HG03025 (cell line): Measurements from ENCODE around the gene UBASH3B.
"Not testable (repeated sequence)": the region's sequence is repeated elsewhere in the genome, so short reads cannot be mapped to it uniquely, and the experiment has no call there.

Experiments
- ATAC-seq: cut with Tn5 transposase; IDR thresholded peaks from one replicate; pipeline ENCODE4 v1.9.1; 2021; ENCODE audit warnings: mild to moderate bottlenecking, moderate library complexity; ENCODE audit not compliant: unreplicated experiment, low FRiP score

The UBASH3B gene

DNA sequence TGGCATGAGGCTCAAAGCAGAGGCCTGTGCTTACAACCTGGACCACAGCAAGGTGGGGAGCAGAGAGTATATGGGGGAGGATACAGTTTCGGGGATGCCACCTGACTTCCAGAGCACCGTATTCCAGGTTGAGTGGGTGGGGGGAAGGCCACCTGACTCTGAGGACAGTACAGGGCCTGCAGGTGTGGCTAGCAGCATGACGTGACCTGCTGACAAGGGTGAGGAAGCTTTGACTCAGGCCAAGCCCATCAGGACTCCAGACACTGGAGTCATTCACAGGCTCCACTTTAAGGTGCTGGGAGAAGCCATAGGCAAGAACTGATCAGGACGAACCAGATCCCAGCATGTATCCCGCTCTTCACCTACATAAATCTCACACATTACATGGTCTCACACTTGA, 148.2 kb downstream of the UBASH3B start:
- no peak for ATAC-seq

DNA sequence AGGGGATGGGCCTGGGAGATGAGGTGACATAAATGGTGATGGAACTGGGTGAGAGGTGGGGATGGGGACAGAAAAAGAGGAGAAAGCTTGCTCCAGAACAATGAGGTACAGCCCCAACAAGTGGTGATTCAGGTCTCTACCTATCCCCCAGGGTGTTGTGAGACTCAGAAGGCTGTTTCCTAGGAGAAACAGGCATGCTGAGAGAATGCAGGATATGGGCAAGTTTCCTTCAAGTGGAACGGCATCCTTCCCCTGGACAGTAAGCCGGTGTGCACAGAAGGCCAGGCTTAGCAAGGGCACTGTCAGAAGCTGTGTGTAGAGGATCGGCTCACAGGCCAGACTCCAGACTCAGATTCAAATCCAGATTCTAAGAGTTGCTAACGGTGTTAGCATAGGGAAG, 148.6 kb downstream of the UBASH3B start:
- no peak for ATAC-seq

DNA sequence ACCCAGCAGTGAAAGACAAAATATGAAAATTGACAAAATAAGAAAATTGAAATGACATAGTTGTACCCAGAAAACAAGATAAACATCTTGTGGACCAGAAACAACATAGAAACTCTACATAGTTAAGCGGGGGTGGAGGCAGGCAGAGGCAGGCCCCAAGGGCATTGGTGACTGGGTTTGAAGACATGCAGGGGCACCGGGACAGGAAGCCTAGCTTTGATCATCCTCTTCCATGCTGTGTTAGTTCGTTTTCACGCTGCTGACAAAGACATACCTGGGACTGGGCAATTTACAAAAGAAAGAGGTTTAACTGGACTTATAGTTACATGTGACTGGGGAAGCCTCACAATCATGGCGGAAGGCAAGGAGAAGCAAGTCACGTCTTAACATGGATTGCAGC, 149.3 kb downstream of the UBASH3B start:
- no peak for ATAC-seq

DNA sequence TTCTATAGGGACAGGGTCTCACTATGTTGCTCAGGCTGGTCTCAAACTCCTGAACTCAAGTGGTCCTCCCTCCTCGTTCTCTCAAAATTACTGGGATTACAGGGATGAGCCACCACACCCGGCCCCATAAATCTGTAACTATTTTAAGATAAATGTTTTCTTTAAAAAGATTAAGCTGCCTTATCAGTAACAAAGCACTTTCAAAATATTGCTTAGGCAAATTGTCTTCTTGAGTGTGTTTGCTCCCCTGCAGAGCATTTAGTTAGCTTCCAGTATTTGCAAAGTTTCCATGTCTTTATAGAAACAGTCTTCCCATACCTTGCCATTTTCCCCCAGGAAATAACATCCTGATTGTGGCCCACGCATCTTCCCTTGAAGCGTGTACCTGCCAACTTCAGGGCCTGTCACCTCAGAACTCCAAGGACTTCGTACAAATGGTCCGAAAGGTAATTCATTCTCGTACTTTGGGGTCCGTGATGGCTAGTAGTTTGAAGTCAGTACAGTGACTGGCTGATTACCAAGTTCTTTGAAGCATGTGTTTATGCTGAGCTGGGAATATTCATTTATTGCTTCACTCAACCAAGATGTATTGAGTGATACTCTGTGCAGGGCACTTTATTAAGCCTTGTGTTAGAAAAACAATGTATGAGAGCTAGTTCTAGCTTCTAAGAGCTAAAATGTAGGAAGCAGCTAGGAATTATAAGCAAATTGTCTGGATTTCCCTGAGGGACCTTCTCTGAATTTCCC, 152.4 kb downstream of the UBASH3B start:
- no peak for ATAC-seq

DNA sequence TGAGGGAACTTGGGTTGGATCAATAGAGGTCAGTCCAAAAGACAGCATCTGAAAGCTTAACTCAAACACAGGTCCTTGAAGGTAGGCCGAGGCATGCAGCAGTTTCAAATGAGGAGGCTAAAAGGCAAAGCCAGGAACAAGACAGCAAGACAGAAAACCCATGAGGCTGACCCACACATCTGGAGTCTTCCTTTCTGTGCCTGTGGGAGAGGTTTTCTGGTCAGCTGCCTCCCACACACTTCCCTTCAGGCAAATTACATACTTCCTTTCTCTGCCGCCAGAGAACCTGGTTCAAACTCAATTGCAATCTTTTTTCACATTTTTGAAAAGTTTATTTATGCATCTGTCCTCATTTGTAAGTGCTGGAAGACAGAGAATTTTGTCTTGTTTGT, 153.0 kb downstream of the UBASH3B start:
- peak; percentile 82 for ATAC-seq

DNA sequence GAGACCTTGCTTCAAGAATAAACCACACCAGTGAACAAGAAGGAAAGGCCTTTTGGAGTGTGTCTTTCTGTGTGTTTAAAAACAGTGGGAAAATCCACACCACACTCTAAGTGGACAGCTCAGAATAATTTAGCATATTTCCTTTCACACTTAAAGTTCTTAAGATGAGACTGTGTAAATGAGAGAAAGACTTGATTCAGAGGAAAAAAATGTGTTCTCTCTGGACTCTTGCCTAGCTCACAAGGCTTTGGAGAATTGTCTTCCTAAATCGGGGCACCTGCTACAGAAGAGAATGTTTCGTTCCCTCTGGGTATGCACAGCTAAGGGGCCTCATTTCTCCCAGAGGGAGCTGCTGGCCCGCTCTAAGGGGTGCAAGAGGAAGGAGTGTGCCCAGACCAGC, 154.3 kb downstream of the UBASH3B start:
- ATAC-seq, result no peak

DNA sequence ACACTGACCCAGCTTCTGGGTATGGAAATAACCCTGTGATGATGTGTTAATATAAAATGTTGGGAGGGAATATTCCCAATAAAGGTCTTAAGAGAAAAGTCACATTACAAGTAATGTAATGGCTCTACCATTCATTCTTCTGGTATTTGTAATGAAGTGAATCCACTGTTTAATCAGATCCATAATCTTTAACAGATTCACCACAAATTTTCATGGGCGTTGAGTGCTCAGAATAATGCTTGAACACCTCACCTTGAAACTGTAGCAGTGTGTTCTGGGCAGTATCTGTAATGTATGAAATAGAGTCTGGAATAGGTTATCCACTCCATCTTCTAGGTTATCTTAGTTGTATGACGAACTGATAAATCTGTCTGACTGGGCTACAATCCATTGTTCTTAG, 156.2 kb downstream of the UBASH3B start:
- ATAC-seq, result no peak

DNA sequence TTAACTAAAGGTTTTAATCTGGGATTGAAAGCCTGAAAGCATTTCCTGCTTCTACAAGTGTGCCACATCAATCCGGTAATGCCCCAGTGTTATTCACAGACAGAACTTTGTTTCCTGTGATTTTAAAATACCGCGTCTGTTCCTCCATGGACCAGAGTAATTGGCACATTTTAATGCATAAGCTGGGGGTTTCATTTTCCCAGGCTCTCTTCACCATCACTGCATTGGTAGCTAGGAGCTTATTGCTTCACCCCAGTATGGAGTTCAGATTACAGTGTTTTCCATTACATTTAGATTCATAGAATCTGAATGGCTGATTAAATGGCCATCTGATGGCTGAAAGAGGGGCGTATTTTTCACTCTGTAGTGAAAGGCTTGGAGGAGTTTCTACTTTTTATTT, 157.1 kb downstream of the UBASH3B start:
- no peak for ATAC-seq

DNA sequence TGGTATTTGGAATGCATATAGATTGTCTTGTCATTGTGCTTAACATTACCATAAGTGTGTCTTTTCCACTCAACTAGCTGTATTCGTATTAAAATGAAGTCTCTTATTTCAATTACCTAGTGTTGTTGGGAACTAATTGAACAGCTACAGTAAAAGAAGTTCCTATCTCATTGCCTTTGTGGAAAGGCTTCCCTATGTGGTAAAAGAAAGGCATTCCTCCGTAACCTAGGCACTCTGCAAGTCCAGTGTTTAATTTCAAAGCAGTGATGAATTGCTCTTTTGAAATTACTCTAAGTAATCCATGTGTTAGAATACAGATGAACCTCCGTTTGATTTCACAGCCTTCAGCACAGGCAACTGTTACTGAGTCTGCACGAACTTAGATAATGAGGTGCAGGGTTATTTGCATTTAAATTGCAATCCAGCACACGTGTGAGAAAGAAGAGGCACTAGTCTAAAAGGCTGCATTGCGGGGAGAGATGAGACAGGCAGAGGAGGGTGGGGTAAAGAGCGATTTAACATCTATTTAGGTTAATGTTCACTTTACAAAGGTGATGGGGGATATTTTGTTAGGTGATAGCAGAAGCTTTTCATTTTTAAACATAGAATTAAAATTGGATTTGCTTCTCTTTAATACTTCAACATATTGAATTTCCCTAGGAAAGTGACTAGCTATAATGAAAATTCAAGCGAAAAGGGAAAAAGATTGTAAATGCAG, 157.8 kb downstream of the UBASH3B start:
- ATAC-seq, result no peak

DNA sequence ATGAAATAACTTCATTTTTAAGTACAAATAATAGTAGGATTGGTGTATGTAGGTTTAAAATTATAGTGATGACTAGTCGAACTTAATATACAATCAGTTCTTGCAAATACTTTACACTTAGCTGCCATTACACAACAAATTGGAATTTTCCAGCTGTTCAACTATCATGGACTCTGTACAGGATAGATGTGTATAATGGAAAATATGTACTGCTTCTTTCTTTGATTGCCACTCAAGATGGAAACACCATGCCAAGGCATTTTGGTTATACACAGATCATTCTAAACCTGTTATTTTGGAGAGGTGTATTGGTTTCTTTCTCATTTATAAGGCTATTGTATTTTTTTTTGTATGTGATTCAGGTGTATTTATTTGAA, 158.4 kb downstream of the UBASH3B start:
- no peak for ATAC-seq

DNA sequence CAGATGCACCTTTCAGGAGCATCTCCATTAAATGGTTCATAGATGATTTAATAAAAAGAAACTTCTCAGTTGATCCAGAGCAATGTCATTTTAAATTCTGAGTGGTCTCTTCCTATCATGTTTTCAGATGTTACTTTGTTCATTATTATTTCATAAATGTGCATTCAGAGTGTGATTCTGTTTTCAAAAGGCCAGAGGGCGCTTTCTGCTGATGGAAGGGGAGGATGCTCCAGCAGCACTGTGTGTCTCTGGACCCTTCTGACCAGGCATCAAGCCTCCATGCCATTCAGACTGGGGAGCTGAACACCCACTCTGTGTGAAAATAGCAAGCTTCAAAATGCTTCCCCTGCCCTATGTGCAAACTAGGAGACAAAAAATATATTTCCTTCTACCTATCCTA, 158.9 kb downstream of the UBASH3B start:
- ATAC-seq, result no peak

DNA sequence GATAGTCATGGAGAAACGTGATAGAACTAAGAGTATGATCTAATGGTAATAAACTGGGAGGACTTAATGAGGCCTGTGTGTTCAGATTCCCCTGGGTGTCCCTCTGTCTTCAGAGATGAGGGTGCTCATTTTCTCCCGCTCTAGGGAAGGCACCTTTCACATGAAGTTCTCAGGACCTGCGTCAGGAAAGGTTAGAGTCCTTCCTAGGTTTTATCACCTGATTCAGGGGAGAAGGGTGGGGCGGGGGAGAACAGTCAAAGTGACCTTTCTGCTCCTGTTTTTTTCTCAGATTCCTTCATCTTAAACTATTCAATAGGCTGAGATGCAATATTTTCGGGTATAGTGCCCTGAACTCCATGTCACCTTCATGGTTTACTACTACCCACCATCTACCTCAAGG, 160.4 kb downstream of the UBASH3B start:
- no peak for ATAC-seq

DNA sequence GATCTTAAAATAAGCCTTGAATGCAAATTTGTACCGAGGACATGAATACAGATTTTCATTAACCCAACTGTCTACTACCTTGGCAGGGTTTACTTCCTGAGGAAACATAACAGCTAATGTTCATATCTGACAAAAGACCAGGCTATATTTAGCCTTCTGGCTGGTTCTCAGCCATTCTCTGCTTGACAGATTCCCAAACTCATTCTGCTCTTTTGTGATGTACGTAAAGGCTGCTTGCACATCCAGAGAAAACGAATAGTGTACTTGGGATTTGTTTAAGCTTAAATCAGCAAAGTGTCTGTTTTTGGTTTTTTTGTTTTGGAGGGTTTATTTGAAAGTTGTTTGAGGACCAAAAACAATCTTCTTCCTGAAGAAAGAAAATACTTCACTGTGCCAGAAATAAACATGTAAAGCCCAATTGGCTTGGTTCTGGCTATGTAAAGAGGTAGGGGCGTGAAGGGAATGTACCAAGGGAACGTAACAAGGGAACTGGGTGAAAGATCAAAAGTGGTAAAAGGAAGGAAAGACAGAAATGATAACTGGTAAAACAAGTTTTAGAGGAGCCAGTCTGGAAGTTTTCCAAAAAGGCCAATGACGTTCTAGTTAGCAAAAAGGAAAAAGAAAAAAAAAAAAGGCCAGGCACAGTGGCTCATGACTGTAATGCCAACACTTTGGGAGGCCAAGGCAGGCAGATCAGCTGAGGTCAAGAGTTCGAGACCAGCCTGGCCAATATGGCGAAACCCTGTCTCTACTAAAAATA, 161.4 kb downstream of the UBASH3B start:
- ATAC-seq, result no peak

DNA sequence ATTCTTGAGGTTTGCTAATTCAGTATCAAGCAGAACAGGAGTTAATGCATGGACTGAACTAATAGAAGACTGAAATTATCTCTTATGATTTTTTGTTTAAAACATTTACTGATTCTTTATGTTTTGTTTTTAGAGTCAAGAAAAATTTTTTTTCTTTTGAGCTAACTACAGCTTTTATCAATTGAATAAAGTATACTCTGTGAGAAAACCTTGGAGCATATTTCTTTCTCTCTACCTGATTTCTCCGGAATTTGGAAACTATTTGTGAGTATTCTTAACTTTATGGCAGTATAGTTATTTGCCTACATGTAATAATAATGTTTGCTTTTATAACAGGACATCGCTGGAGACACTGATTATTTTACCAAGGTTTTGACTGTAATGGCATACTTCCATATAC, 164.6 kb downstream of the UBASH3B start:
- ATAC-seq, result no peak

DNA sequence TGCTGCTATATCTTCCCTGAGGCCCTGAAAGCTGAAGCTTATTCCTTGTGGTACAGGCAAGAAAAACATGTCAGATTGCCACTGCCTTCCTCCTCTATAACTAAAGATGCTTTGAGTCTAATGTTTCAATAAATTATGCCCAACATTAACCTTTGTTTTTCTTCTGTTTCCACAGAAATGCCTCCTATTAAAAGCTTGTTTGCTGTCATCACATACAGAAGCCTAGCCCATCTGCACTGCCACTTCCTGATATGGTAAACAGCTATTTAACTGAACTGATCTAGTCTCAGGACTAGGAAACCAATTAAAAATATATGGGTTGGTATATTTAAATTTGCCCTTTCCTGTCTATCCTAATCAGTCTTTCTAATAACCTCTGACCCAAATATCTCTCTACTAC, 165.6 kb downstream of the UBASH3B start:
- ATAC-seq, result no peak

DNA sequence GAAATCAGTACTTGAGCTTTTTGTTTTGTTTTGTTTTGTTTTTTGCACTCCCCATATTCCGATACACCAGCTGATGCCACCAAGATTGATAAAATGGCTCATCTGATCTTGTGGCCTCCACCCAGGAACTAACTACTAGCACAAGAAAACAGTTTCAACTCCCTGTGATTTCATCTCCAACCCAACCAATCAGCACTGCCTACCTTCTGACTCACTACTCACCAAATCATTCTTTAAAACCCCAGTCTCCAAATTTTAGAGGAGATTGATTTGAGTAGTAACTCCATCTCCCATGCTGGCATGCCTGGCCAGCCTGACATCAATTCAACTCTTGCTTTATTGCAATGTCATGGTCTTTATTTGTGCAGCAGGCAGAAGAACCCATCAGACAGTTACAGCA, 166.7 kb downstream of the UBASH3B start:
- no peak for ATAC-seq

DNA sequence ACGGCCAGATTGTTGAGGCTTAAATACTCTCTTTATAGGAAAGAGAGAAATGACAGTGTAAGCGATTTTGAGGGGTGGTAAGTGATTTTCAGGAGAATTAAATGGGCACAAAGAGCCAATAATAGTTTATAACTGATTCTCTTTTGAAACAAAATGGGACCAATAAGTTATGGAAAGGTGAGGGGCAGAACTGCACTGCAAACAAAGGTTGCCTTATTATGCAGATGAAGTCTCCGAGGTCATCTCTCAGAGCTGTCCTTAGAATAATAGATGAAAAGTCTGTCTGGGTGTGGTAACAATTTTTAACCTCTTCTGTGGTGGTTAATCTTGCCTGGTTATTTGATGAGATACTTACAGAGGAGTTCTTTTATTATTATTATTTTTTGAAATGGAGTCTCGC, 168.0 kb downstream of the UBASH3B start:
- no peak for ATAC-seq

DNA sequence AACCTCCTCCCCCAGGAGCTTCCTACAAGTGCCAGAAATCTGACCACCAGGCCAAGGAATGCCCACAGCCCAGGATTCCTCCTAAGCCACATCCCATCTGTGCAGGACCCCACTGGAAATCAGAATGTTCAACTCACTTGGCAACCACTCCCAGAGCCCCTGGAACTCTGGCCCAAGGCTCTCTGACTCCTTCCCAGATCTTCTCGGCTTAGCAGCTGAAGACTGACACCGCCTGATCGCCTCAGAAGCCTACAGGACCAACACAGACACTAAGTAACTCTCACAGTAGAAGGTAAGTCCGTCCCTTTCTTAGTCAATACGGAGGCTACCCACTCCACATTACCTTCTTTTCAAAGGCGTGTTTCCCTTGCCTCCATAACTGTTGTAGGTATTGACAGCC, 173.8 kb downstream of the UBASH3B start:
- not testable (repeated sequence) for ATAC-seq

DNA sequence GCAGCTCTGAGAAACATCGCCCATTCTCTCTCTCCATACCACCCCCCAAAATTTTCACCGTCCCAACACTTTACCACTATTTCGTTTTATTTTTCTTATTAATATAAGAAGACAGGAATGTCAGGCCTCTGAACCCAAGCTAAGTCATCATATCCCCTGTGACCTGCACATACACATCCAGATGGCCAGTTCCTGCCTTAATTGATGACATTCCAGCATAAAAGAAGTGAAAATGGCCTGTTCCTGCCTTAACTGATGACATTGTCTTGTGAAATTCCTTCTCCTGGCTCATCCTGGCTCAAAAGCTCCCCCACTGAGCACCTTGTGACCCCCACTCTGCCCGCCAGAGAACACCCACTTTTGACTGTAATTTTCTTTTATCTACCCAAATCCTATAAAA, 176.8 kb downstream of the UBASH3B start:
- ATAC-seq, result not testable (repeated sequence)

DNA sequence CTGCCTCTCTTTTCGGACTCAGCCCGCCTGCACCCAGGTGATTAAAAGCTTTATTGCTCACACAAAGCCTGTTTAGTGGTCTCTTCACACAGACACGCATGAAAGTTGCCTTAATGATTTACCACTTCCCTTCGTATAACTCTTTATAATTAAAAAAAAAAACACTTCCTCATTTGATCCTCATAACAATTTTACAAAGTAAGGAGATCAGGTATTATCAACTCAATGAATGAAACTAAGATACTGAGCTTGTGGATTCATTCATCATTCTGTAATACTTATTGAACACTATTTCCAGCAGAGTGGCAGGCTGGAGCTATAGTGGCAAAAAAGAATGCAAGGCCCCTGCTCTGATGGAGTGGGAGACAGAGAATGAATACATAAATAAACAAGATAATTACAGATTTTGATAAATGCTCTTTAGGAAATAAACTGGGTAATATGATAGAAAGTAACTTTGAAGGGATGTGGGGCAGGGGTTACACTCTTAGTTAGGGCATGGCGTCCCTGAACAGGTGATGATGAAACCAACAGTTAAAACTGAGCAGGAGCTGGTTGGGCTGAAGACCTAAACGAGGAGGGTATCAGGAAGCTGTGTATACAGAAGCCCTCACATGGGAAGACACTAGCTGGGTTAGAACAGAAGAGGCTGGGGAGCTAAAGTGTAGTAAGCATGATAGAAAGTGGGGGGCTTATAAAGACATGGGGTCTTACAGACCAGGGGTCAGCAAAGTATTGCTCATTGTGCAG, 177.4 kb downstream of the UBASH3B start:
- ATAC-seq, result no peak
